Middle frontal gyrus (tissue), 1 donor: Measurements from ENCODE around the gene TMEM30A.
A peak's percentile ranks its signal among the peaks of the same experiment; 100 is the strongest.

ENCODE experiments used
- DNase-seq: peaks from one replicate; pipeline ENCODE4 v3.0.0-alpha.2; 2015; ENCODE audit warnings: low spot score; ENCODE audit errors: extremely low spot score

Gene TMEM30A

DNA sequence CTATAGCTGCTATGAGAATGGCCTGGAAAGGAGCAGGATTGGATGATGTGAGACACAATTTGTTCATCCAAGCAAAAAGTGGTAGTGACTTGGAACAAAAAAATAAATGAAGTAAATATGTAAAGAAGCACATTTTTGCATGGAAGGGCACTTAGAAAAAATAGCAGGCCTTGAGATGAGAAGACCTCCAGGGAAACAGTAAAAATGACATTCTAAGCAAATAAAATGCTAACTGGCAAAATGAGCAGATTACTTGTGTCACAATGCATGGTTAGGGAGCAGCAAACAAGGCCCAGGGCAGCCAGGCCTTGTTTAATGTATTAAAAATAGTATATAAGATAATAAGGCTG is 21.2 kb downstream of the TMEM30A start:
- DNase-seq = no peak

- no peak for DNase-seq
These were observed 21.7 kb downstream of the TMEM30A start for GRCh38 chr6:75262716-75263400.

GRCh38 chr6:75261299-75261698 is 23.3 kb downstream of the TMEM30A start:
- no peak for DNase-seq

DNA sequence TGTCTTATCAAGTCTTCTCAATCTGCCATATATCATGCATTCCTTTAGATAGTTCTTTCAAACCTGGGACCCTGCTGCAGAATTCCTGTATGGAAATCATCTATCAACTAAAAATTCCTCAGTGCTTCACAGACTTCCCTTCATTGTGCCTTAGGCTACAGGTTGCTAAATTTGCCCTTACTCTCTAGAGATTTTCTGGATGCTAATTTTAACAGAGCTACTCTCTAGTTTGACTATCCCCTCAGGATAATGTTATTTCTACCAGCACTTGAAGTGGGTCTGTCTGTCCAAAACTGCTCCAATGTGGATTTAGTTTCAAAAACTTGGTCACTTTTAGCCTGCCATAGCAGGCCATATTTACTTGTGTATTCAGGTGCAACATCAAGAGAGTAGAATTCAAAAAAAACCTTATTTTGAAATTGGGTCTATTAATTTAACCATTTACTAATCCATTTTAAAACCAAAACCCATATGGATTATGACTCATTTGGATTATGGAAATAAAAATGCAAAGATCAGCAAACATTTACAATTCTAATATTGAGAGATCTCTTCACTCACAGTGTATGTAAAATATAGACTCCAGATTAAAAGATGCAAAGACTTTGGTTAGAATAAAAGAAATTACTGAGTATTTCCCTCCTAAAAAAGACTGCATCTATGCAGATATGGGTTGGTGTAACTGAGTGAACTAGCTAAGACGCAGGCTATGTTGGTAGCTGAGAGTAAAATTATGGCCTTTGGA is 27.1 kb downstream of the TMEM30A start:
- no peak for DNase-seq

DNA sequence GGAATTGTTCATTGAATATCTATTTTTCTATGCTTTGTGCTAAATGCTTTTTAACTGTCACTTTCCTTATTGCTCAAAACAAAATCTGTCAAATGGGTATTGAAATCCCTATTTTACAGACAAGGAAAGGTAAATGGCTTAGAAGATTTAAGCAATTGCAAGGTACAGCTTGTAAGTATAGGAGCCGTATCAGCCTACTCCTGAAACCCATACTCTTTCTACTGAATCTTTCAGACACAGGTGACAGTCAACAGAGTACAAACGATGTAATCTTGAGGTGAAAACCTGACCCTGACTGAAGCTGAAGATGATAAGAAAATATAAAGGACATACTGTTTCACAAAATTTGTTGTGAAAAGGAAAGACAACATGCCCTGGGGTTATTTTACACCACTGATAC is 34.0 kb downstream of the TMEM30A start:
- DNase-seq = no peak

DNA sequence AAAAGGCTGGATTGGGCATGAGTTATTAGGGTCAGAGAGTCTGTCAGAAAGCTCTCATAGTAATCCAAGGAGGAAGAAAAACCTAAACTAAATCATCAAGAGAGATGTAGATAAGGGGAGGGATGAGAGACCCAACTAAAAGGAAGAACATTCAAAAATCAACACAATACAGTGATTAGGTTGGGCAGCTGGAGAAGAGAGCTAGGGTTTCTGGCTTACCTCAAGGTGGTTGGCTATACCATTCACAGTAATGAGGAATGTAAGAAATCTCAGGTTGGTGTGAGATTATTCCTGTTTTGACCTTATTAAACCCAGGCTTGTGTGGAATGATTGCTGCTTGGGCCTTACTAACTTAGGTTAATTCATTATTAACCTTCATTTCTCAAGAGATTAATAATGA is 34.8 kb downstream of the TMEM30A start:
- no peak for DNase-seq

- no peak for DNase-seq
These were observed 38.2 kb downstream of the TMEM30A start for GRCh38 chr6:75246386-75246785.

DNA sequence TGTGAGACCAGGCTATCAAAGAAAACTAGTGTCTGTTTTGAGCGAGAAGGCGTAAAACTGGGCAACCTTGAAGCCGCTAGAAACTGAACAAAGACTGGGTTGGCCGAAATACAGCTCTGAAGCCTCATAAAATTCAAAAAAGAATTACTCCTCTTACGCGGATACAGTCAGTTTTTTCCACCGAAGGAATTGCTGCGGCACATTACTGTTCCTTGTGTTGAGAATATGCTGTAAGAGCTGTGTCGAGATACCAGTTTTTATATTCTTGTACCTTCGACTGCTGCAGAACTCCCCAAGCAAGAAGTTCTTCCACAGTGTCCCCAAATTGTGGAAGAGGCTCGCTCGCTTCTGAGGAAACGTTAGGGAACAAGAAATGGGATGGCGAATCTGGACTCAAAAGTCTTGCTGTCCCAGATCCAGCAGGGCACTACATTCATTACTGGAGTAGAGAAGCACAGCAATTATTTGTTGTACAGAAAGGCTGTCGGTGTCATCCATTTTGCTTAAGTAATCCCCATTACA is 40.5 kb downstream of the TMEM30A start:
- DNase-seq = no peak

- DNase-seq = peak; percentile 92
These were observed 41.1 kb downstream of the TMEM30A start, which contains the start of gene COX7A2 for GRCh38 chr6:75243333-75244062. Gene COX7A2, minus strand, starts transcription at chr6:75243801. Its CDS starts 67 bp downstream, at chr6:75243734.

DNA sequence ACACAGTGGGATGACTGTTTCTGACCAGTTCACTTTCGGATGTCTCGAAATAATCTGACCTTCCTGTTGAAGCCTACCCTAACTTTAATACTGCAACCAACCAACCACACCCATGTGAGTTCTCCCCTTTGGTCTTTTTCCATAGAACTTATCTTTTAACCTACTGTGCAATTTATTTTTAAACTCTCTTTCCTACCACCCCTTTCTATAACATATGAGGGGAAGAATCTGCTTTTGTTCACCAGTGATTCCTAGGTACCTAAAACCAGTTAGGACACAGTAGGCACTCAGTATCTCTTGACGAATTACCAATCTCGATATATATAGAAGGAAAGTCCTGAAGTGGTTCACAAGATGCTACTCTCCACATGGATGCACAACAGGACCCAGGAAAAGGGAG is 48.0 kb downstream of the TMEM30A start:
- no peak for DNase-seq

GRCh38 chr6:75235271-75235670 is 49.3 kb downstream of the TMEM30A start:
- DNase-seq = no peak

GRCh38 chr6:75234126-75234865 is 50.3 kb downstream of the TMEM30A start:
- DNase-seq = no peak

DNA sequence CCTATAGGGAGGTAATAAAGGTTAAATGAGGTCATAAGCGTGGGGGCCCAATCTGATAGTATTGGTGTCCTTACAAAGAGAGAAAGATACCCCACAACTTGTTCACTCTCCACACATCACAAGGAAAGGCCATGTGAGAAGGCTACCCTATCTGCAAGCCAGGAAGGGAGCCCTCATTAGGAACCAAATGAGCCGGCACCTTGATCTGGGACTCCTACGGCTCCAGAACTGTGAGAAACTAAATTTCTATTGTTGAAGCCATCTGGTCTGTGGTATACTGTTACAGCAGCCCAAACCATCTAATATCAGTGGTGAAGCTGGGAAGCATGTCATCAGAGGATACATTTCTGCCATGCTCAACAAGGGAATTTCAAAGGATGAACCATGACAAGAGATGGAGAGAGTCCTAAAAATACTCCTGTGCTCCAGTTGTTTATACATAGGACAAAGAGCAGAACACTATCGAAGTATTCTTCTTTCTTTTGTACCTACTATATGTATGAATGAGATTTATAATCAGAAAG is 51.4 kb downstream of the TMEM30A start:
- DNase-seq = no peak

GRCh38 chr6:75230484-75231325 is 53.9 kb downstream of the TMEM30A start:
- DNase-seq = no peak

GRCh38 chr6:75224303-75224926 is 60.2 kb downstream of the TMEM30A start:
- no peak for DNase-seq

DNA sequence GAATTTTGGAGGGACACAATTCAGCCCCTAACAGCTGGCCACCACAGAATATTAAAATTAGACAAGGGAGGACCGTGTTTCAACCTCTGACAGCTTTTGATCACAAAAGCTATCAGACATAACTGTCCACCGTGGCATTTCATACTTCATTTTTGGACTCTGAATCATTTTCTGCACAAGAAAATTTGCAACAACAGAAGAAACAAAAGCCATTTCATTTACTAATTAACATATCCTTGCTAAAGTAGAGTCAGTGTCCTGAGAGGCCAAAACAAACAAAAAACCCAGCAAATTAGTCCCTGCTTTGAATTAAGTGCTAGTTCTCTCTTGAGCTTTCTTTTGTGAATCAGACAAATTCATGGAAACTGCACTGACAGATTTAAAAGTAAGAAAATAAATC is 61.2 kb downstream of the TMEM30A start:
- no peak for DNase-seq

- DNase-seq = no peak
These were observed 62.3 kb downstream of the TMEM30A start for GRCh38 chr6:75222261-75222660.

- DNase-seq = no peak
These were observed 63.5 kb downstream of the TMEM30A start for GRCh38 chr6:75221116-75221515.

- DNase-seq = no peak
These were observed 64.2 kb downstream of the TMEM30A start for GRCh38 chr6:75220357-75220756.

DNA sequence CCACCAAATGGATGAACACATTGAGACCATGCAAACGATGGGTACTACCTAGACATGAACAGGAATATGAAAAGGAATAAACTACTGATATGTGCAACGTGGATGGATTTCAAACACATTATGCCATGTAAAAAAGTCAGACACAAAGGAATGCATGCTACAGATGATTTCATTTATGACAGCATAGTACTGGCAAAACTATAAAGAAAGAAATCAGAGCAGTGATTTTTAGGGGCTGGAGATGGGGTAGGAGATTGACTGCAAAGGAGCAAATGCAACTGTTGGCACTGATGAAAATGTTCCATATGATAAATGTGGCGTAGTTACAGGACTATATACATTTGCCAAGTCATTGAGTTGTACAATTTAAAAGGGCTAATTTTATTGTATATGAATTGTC is 65.3 kb downstream of the TMEM30A start:
- no peak for DNase-seq
